Astrocyte (in vitro differentiated cells and primary cell): ENCODE data around the gene STRN.

Experiments used
- EZH2 ChIP-seq: IDR thresholded peaks from 2 replicates; pipeline ENCODE4 v1.6.1; 2012; ENCODE audit warnings: mild to moderate bottlenecking, low read length, inconsistent platforms; ENCODE audit not compliant: insufficient read depth
- TF ChIP-seq, protein P1 (sequence below): IDR thresholded peaks from 2 replicates; pipeline ENCODE4 v1.5.1; 2011; ENCODE audit warnings: low read depth, mild to moderate bottlenecking, inconsistent platforms, low read length, moderate library complexity; ENCODE audit not compliant: insufficient read depth

- TF ChIP-seq EZH2, result no peak
- TF ChIP-seq, protein P1, sequence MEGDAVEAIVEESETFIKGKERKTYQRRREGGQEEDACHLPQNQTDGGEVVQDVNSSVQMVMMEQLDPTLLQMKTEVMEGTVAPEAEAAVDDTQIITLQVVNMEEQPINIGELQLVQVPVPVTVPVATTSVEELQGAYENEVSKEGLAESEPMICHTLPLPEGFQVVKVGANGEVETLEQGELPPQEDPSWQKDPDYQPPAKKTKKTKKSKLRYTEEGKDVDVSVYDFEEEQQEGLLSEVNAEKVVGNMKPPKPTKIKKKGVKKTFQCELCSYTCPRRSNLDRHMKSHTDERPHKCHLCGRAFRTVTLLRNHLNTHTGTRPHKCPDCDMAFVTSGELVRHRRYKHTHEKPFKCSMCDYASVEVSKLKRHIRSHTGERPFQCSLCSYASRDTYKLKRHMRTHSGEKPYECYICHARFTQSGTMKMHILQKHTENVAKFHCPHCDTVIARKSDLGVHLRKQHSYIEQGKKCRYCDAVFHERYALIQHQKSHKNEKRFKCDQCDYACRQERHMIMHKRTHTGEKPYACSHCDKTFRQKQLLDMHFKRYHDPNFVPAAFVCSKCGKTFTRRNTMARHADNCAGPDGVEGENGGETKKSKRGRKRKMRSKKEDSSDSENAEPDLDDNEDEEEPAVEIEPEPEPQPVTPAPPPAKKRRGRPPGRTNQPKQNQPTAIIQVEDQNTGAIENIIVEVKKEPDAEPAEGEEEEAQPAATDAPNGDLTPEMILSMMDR, result no peak
These were observed 5.7 kb upstream of the STRN start for GRCh38 chr2:36971990-36972389.
